Activated CD8-positive, alpha-beta T cell treated with anti-CD3 and anti-CD28 coated beads for 36 hours (primary cell): ENCODE data around the gene NUB1. TPM values are rescaled to one million over a fixed set of nuclear protein-coding genes. Genes with fewer than 3 reads are reported as not detected.

Experiments
- ATAC-seq: fragments of 200-7000 bp; cut with Tn5 transposase; one replicate; pipeline ENCODE4 v1.10.0; 2021; ENCODE audit warnings: mild to moderate bottlenecking, moderate library complexity
- CTCF ChIA-PET: fragments of 350-600 bp; sonication (Branson Sonifier 250); formaldehyde crosslinking; loops from one replicate; lab custom pipeline; 2021; ENCODE audit warnings: antibody characterized with exemption; lab: Charles Lee
- POLR2A ChIA-PET: fragments of 350-600 bp; sonication (Branson Sonifier 250); formaldehyde crosslinking; loops from one replicate; lab custom pipeline; 2021; ENCODE audit warnings: antibody characterized with exemption; lab: Charles Lee
- DNase-seq: peaks from one replicate; pipeline ENCODE4 v3.0.0-alpha.2; 2020
- H3K27ac Mint-ChIP-seq: one replicate; pipeline ENCODE4 v1.8.0; 2021; ENCODE audit warnings: mild to moderate bottlenecking, mixed read lengths
- H3K27me3 Mint-ChIP-seq: one replicate; pipeline ENCODE4 v1.8.0; 2021; ENCODE audit warnings: mixed read lengths
- H3K36me3 Mint-ChIP-seq: one replicate; pipeline ENCODE4 v1.8.0; 2021; ENCODE audit warnings: low read depth, mixed read lengths
- H3K4me1 Mint-ChIP-seq: one replicate; pipeline ENCODE4 v1.8.0; 2021; ENCODE audit warnings: low read depth, mixed read lengths
- H3K4me3 Mint-ChIP-seq: one replicate; pipeline ENCODE4 v1.8.0; 2021; ENCODE audit warnings: mild to moderate bottlenecking, moderate library complexity, mixed read lengths
- H3K9me3 Mint-ChIP-seq: one replicate; pipeline ENCODE4 v1.8.0; 2021; ENCODE audit warnings: mixed read lengths
- CTCF ChIP-seq: fragments of 200-600 bp; IDR thresholded peaks from one replicate; pipeline ENCODE4 v1.8.0; 2022; ENCODE audit warnings: antibody characterized with exemption, mild to moderate bottlenecking
- intact Hi-C: fragments of 100-400 bp; cut with micrococcal nuclease; formaldehyde crosslinking; loops from one replicate; pipeline ENCODE4 v1.10.0; 2022
- total RNA-seq, 2 experiments: library from RNA; stranded (reverse); gene quantifications; one replicate each; pipeline ENCODE4 v1.2.3, GENCODE V29; 2021

Gene NUB1
- total RNA-seq, 2 experiments from 2014 or later = 41.0 to 42.5 TPM

- TF ChIP-seq CTCF = no peak
- no peaks in the 10 kb centered on the region for H3K36me3 Mint-ChIP-seq
- intact Hi-C loops = no loop called here
- no peak for ATAC-seq
- peaks cover 9% of the 10 kb centered on the region for H3K4me1 Mint-ChIP-seq
- H3K27ac Mint-ChIP-seq = no peak overlapping the region
- peaks cover 4% of the 10 kb centered on the region for H3K9me3 Mint-ChIP-seq
- DNase-seq = no peak
- no peaks in the 10 kb centered on the region for H3K27me3 Mint-ChIP-seq
- H3K4me3 Mint-ChIP-seq = no peak overlapping the region
- ChIA-PET POLR2A (interaction anchor here (0.5 kb wide), 1 partner anchor 1529 kb away, joined by 3 read pairs; no protein-coding TSS in a partner anchor), CTCF (no interaction called here)
These were observed 53.4 kb downstream of the NUB1 start for GRCh38 chr7:151395036-151395367.

DNA sequence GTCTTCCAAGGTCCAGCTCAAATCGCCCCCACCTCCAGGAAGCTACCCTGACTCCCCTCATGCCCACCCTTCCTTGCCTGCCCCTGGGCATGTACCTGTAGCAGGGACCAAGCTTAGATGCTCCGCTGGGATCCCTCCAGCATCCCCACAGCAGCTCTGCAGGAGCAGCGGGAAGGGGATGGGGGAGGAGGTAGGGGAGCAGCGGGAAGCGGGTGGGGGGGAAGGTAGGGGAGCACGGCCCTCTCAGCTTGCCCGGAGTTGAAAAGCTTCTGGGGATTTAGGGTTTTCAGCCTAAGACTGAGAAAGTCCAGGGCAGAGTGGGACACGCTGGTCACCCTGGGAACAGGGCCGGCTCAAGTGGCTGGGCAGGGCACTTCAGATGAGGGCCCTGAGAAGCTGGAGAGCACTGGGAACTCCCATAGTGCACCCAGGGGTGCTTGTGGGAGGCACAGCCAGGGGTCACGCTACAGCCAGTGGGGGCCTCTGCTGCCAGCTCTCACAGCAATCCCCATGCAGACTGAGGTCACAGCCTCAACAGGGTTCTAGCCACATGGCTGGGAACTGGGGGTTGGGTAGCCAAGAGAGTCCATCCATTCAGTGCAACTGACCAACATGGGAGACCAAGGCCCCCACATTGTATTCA is 54.8 kb downstream of the NUB1 start:
- TF ChIP-seq CTCF = no peak
- H3K4me3 Mint-ChIP-seq = no peak overlapping the region
- ChIA-PET POLR2A (no interaction called here), CTCF (interaction anchor here (1.1 kb wide), 1 partner anchor 52 kb away, joined by 4 read pairs; no protein-coding TSS in a partner anchor)
- DNase-seq = no peak
- H3K4me1 Mint-ChIP-seq = peaks cover 4% of the 10 kb centered on the region
- no peaks in the 10 kb centered on the region for H3K36me3 Mint-ChIP-seq
- intact Hi-C loops = no loop called here
- no peak overlapping the region for H3K27ac Mint-ChIP-seq
- H3K9me3 Mint-ChIP-seq = peaks cover 4% of the 10 kb centered on the region
- no peak for ATAC-seq
- no peaks in the 10 kb centered on the region for H3K27me3 Mint-ChIP-seq

DNA sequence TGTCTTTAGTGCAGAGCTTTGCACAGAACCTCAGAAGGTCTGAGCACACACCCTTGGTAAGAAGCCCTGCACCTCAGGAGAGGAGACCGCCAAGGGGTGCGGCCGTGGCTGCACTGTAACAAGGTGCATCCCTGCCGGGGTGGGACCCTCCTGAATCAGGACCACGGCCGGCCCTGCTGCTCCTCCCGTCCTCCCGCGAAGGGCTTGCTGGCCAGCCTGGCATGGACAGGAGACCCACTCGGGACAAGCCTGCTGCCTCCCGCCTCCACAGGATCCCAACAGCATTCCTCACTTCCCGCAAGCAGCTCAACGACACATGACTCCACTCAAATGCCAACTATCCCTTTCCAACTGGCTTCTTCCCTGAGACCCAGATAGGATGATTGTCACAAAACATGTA is 55.4 kb downstream of the NUB1 start:
- H3K9me3 Mint-ChIP-seq = peaks cover 4% of the 10 kb centered on the region
- no peak for DNase-seq
- no peak for ATAC-seq
- intact Hi-C loops = no loop called here
- no peaks in the 10 kb centered on the region for H3K36me3 Mint-ChIP-seq
- no peaks in the 10 kb centered on the region for H3K27me3 Mint-ChIP-seq
- peaks cover 4% of the 10 kb centered on the region for H3K4me1 Mint-ChIP-seq
- POLR2A ChIA-PET = no interaction called here
- CTCF ChIA-PET = no interaction called here
- H3K4me3 Mint-ChIP-seq = no peak overlapping the region
- TF ChIP-seq CTCF = no peak
- H3K27ac Mint-ChIP-seq = no peak overlapping the region

DNA sequence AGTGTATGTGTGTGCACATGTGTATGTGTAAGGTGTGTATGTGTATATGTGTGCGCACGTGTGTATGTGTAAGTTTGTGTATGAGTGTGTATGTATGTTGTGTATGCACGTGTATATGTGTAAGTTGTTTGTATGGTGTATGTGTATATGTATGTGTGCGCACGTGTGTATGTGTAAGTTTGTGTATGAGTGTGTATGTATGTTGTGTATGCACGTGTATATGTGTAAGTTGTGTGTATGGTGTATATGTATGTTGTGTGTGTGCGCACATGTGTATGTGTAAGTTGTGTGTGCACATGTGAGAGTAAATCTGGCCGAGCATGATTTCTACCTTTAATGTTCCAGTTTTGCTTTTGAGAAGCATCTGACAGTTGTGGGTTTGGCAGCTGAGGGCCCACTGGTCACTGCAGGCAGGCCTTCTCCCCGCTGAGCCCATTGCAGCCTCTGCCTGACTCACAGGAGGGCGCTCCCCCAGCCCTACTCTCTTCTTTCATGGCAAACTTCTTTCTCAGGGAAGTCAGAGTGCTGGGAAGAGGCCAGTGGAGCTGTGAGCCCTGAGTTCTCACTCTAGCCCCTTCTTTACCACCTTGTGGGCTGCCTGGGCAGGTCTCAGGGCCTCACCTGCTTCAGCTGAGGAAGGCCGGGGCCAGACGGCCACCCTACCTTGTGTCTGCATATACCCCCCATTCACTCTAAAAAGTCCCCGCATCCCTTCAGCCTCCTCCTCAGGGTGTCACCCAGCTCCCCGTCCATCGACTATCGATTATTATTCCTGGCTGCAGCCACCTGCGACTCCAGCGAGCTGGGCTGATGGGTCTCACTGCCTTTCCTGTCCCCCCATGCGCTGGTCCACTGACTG is 57.1 kb downstream of the NUB1 start:
- no peak overlapping the region for H3K27ac Mint-ChIP-seq
- intact Hi-C loops = no loop called here
- no peaks in the 10 kb centered on the region for H3K27me3 Mint-ChIP-seq
- ATAC-seq (no peak), DNase-seq (no peak)
- ChIA-PET CTCF (interaction anchor here (0.8 to 1.8 kb wide), 4 partner anchors 30 to 87 kb away, joined by 3 to 7 read pairs (median 4); no protein-coding TSS in a partner anchor), POLR2A (interaction anchor here (0.6 kb wide), 1 partner anchor 30 kb away, joined by 3 read pairs; no protein-coding TSS in a partner anchor)
- no peak for TF ChIP-seq CTCF
- peaks cover 4% of the 10 kb centered on the region for H3K4me1 Mint-ChIP-seq
- H3K9me3 Mint-ChIP-seq = peaks cover 4% of the 10 kb centered on the region
- H3K36me3 Mint-ChIP-seq = no peaks in the 10 kb centered on the region
- H3K4me3 Mint-ChIP-seq = no peak overlapping the region

DNA sequence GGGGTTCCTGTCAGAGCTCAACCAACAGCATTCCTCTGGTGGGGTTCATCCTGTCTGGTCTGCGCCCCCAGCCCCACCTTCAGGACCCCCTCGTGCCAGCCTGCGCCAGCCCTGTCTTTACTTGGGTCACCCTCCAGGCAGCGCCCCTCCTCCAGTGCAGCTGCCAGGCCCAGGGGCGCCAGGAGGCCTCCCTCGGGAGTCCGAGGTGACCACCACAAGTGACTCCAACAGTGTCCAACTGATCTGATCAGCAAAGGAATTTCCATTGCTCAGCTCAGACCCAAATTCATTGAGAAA is 57.6 kb downstream of the NUB1 start:
- intact Hi-C loops = no loop called here
- H3K27ac Mint-ChIP-seq = no peak overlapping the region

More for the DNA sequence above, 57.6 kb downstream of the NUB1 start:
- Mint-ChIP-seq H3K36me3 (no peaks in the 10 kb centered on the region), H3K27me3 (no peaks in the 10 kb centered on the region), H3K9me3 (peaks cover 4% of the 10 kb centered on the region), H3K4me3 (no peak overlapping the region), H3K4me1 (peaks cover 4% of the 10 kb centered on the region)
- DNase-seq (no peak), ATAC-seq (no peak)
- ChIA-PET CTCF (interaction anchor here (0.8 to 1.8 kb wide), 4 partner anchors 31 to 88 kb away, joined by 3 to 7 read pairs (median 4); no protein-coding TSS in a partner anchor), POLR2A (no interaction called here)
- no peak for TF ChIP-seq CTCF
